PC-9 (cell line): Measurements from ENCODE around the gene IL5.

Experiments
- EZH2 ChIP-seq: fragments of 200-600 bp; sonication (generic); IDR thresholded peaks from 2 replicates; pipeline ENCODE4 v1.8.0; 2017; ENCODE audit warnings: antibody characterized with exemption, low read depth
- TF ChIP-seq, protein P1 (sequence below): fragments of 200-600 bp; sonication (generic); conservative IDR thresholded peaks from 2 replicates; pipeline ENCODE4 v1.6.1; 2017; ENCODE audit warnings: mixed run types, antibody characterized with exemption, mild to moderate bottlenecking, moderate library complexity

DNA sequence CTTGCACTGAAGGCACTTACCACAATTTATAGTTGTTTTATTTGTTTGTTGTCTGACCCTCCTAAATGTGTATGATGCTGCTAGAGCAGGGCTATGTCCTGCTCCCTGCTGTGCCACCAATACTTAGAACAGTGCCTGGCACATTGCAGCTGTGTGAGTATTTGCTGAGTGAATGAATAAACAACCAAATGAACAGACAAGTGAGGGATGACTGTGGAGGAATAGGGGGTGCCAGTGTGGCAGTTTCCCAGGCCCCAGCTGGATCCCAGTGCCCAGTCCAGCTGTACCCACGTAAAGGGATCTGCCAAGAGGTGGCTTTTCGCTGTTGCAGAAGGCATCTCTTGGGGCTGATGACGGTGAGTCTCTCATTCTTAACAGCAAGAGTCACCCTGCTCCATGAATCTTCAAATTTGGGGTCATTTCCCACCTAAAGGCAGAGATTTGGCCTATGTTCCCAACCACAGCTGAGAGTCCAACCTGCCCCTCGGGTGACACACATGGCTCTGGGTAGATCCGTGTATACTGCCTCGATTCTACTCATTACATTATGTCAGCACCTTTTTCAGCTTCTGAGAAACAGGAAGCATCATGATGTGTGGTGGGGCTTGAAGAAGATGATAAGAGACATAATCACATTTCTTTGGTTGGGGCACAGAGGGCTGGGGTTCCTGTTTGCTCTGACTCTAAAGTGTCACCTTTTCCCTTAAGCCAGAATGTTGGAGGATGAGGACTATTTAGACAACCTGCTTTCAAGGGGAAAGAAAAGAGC is 14.3 kb downstream of the IL5 start:
- TF ChIP-seq, protein P1, sequence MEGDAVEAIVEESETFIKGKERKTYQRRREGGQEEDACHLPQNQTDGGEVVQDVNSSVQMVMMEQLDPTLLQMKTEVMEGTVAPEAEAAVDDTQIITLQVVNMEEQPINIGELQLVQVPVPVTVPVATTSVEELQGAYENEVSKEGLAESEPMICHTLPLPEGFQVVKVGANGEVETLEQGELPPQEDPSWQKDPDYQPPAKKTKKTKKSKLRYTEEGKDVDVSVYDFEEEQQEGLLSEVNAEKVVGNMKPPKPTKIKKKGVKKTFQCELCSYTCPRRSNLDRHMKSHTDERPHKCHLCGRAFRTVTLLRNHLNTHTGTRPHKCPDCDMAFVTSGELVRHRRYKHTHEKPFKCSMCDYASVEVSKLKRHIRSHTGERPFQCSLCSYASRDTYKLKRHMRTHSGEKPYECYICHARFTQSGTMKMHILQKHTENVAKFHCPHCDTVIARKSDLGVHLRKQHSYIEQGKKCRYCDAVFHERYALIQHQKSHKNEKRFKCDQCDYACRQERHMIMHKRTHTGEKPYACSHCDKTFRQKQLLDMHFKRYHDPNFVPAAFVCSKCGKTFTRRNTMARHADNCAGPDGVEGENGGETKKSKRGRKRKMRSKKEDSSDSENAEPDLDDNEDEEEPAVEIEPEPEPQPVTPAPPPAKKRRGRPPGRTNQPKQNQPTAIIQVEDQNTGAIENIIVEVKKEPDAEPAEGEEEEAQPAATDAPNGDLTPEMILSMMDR = no peak
- TF ChIP-seq EZH2 = no peak
